H9 (cell line): ENCODE results near the gene CREB5. TPM values are rescaled to one million over a fixed set of nuclear protein-coding genes. Genes with fewer than 3 reads are reported as not detected.

Experiments
- DNase-seq: peaks from one replicate; pipeline ENCODE4 v3.0.0-alpha.2; 2017
- H2AFZ ChIP-seq: one replicate; pipeline ENCODE4 v1.6.1; 2013; ENCODE audit warnings: mild to moderate bottlenecking, low read length, control low read depth, moderate library complexity
- H2AK5ac ChIP-seq: 2 replicates; pipeline ENCODE4 v1.6.1; 2013; ENCODE audit warnings: low read length, control low read depth, mixed read lengths; ENCODE audit not compliant: insufficient read length
- H2BK120ac ChIP-seq: one replicate; pipeline ENCODE4 v1.6.1; 2013; ENCODE audit warnings: low read depth, mild to moderate bottlenecking, low read length, control low read depth, inconsistent platforms; ENCODE audit not compliant: poor library complexity, severe bottlenecking
- H2BK12ac ChIP-seq: 2 replicates; pipeline ENCODE4 v1.6.1; 2013; ENCODE audit warnings: low read length, control low read depth, mixed read lengths, low read depth; ENCODE audit not compliant: insufficient read length
- H2BK15ac ChIP-seq: 2 replicates; pipeline ENCODE4 v1.6.1; 2013; ENCODE audit warnings: low read depth, low read length, control low read depth
- H2BK20ac ChIP-seq: one replicate; pipeline ENCODE4 v1.6.1; 2013; ENCODE audit warnings: low read depth, mild to moderate bottlenecking, low read length, control low read depth, inconsistent platforms; ENCODE audit not compliant: poor library complexity, severe bottlenecking
- H2BK5ac ChIP-seq: 2 replicates; pipeline ENCODE4 v1.6.1; 2013; ENCODE audit warnings: low read length, control low read depth, mixed read lengths; ENCODE audit not compliant: insufficient read length
- H3K14ac ChIP-seq: 2 replicates; pipeline ENCODE4 v1.6.1; 2013; ENCODE audit warnings: low read length, control low read depth; ENCODE audit not compliant: insufficient read depth
- H3K18ac ChIP-seq: 2 replicates; pipeline ENCODE4 v1.6.1; 2013; ENCODE audit warnings: low read depth, mild to moderate bottlenecking, mixed read lengths, low read length, control low read depth; ENCODE audit not compliant: insufficient read length
- H3K23ac ChIP-seq: 2 replicates; pipeline ENCODE4 v1.6.1; 2013; ENCODE audit warnings: low read length, control low read depth, mixed read lengths, low read depth; ENCODE audit not compliant: insufficient read length
- H3K23me2 ChIP-seq: 2 replicates; pipeline ENCODE4 v1.6.1; 2013; ENCODE audit warnings: low read depth, mild to moderate bottlenecking, mixed read lengths, low read length, control low read depth; ENCODE audit not compliant: insufficient read length, poor library complexity, severe bottlenecking
- H3K27ac ChIP-seq: 2 replicates; pipeline ENCODE4 v1.5.1; 2013; ENCODE audit warnings: low read length, control low read depth, mixed read lengths, low read depth; ENCODE audit not compliant: insufficient read length
- H3K27me3 ChIP-seq: 2 replicates; pipeline ENCODE4 v1.6.1; 2013; ENCODE audit warnings: low read length, control low read depth, inconsistent platforms; ENCODE audit not compliant: insufficient read depth
- H3K4ac ChIP-seq: 2 replicates; pipeline ENCODE4 v1.6.1; 2013; ENCODE audit warnings: low read depth, mild to moderate bottlenecking, control low read depth, inconsistent platforms, low read length, moderate library complexity
- H3K4me1 ChIP-seq: 2 replicates; pipeline ENCODE4 v1.6.1; 2013; ENCODE audit warnings: low read length, control low read depth, inconsistent platforms; ENCODE audit not compliant: insufficient read depth
- H3K4me2 ChIP-seq: 2 replicates; pipeline ENCODE4 v1.6.1; 2013; ENCODE audit warnings: low read length, control low read depth, mixed read lengths; ENCODE audit not compliant: insufficient read length, insufficient read depth
- H3K56ac ChIP-seq: 2 replicates; pipeline ENCODE4 v1.6.1; 2013; ENCODE audit warnings: low read depth, mild to moderate bottlenecking, mixed read lengths, low read length, control low read depth; ENCODE audit not compliant: insufficient read length
- H3K79me1 ChIP-seq: 2 replicates; pipeline ENCODE4 v1.6.1; 2013; ENCODE audit warnings: low read depth, mild to moderate bottlenecking, moderate library complexity, low read length, control low read depth, inconsistent platforms; ENCODE audit not compliant: insufficient read depth, poor library complexity, severe bottlenecking
- H3K79me2 ChIP-seq: 2 replicates; pipeline ENCODE4 v1.6.1; 2013; ENCODE audit warnings: low read length, control low read depth, inconsistent platforms; ENCODE audit not compliant: insufficient read depth
- H3K9ac ChIP-seq: 2 replicates; pipeline ENCODE4 v1.6.1; 2013; ENCODE audit warnings: low read length, control low read depth, mixed read lengths; ENCODE audit not compliant: insufficient read length; ENCODE audit errors: extremely low read depth
- H3K9me3 ChIP-seq: one replicate; pipeline ENCODE4 v1.6.1; 2013; ENCODE audit warnings: low read depth, low read length, inconsistent platforms; ENCODE audit not compliant: control insufficient read depth
- H3T11ph ChIP-seq: one replicate; pipeline ENCODE4 v1.6.1; 2013; ENCODE audit warnings: mild to moderate bottlenecking, low read length, control low read depth, inconsistent platforms
- H4K20me1 ChIP-seq: one replicate; pipeline ENCODE4 v1.6.1; 2013; ENCODE audit not compliant: control insufficient read depth, insufficient read length, insufficient read depth
- H4K5ac ChIP-seq: 2 replicates; pipeline ENCODE4 v1.6.1; 2013; ENCODE audit warnings: low read depth, mild to moderate bottlenecking, mixed read lengths, low read length, control low read depth; ENCODE audit not compliant: insufficient read length
- H4K8ac ChIP-seq: replicated peaks from 2 replicates; pipeline ENCODE4 v1.6.1; 2013; ENCODE audit warnings: low read length, control low read depth, mixed read lengths, low read depth; ENCODE audit not compliant: insufficient read length
- H4K91ac ChIP-seq: 2 replicates; pipeline ENCODE4 v1.6.1; 2013; ENCODE audit warnings: low read depth, mild to moderate bottlenecking, moderate library complexity, mixed read lengths, low read length, control low read depth; ENCODE audit not compliant: insufficient read length
- H3K27ac Mint-ChIP-seq, 3 experiments: 2 replicates in 2 of 3; 3 replicates in 1 of 3; pipeline ENCODE4 v1.8.0; 2020 to 2021; ENCODE audit warnings: mixed read lengths in 3 of 3, mild to moderate bottlenecking in 1 of 3, moderate library complexity in 1 of 3
- H3K27me3 Mint-ChIP-seq: 2 replicates; pipeline ENCODE4 v1.8.0; 2021; ENCODE audit warnings: low read depth, mild to moderate bottlenecking, moderate library complexity, mixed read lengths
- H3K36me3 Mint-ChIP-seq, 3 experiments: 2 replicates in 2 of 3; 3 replicates in 1 of 3; pipeline ENCODE4 v1.8.0; 2020 to 2021; ENCODE audit warnings: low read depth in 3 of 3, mixed read lengths in 3 of 3; ENCODE audit not compliant: insufficient read depth in 1 of 3
- H3K4me1 Mint-ChIP-seq, 2 experiments: 2 replicates each; pipeline ENCODE4 v1.8.0; 2020; ENCODE audit warnings: mixed read lengths in 2 of 2
- H3K4me3 Mint-ChIP-seq, 2 experiments: 2 replicates in 1 of 2; 3 replicates in 1 of 2; pipeline ENCODE4 v1.8.0; 2020 to 2021; ENCODE audit warnings: mild to moderate bottlenecking in 2 of 2, mixed read lengths in 2 of 2, moderate library complexity in 1 of 2
- H3K9me3 Mint-ChIP-seq, 2 experiments: 2 replicates in 1 of 2; 3 replicates in 1 of 2; pipeline ENCODE4 v1.8.0; 2020; ENCODE audit warnings: mild to moderate bottlenecking in 2 of 2, mixed read lengths in 2 of 2, moderate library complexity in 1 of 2
- WGBS: extraction: QIAGEN DNeasy Blood & Tissue Kit; methylation state at CpG from one replicate; pipeline ENCODE4 v1.1.7; 2013; ENCODE audit warnings: missing lambda C conversion rate, low lambda C conversion rate, mixed read lengths; ENCODE audit not compliant: insufficient read length; ENCODE audit errors: extremely low coverage; 5-methylcytosine and 5-hydroxymethylcytosine counted together
- total RNA-seq: library from RNA; stranded (reverse); gene quantifications from 2 replicates; pipeline ENCODE4 v1.2.1, GENCODE V29; 2021
- TF ChIP-seq, protein P1 (sequence below): fragments of 200-600 bp; sonication (generic); conservative IDR thresholded peaks from 3 replicates; pipeline ENCODE4 v1.8.0; 2021; ENCODE audit warnings: antibody characterized with exemption, mild to moderate bottlenecking

Gene CREB5
- total RNA-seq, 1 experiment from 2014 or later: 4.0 TPM

DNA sequence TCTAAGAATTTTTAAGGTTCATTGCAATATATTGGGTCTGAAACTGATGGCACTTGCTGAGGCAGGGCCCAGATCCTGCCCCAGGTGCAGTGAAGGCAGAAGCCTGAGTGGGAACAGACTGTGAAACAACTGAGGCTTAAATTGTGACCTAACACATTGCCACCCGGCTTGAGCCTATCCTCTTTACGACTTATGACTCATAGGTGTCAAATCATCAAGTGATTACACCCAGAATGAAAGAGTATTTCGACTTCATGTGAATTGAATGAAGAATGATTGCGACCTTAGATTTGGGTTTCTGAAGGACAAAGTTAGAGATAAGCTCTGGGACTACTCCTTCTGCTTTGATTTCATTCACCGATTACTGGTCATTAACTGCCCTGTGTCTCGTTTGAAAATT, 200.9 kb downstream of the CREB5 start:
- Histone ChIP-seq H3T11ph (no peak overlapping the region), H3K23me2 (no peaks in the 10 kb centered on the region), H3K79me2 (no peaks in the 10 kb centered on the region; the same call in 1 of the 2 replicates), H3K27me3 (no peaks in the 10 kb centered on the region), H3K56ac (no peak overlapping the region), H3K4me2 (no peak overlapping the region), H4K20me1 (no peaks in the 10 kb centered on the region), H2AK5ac (no peak overlapping the region), H3K4me1 (no peaks in the 10 kb centered on the region), H3K27ac (no peak overlapping the region), H3K9me3 (no peaks in the 10 kb centered on the region), H2BK20ac (no peak overlapping the region), H4K8ac (no peak overlapping the region), H3K4ac (no peak overlapping the region), H2BK12ac (no peak overlapping the region), H3K14ac (no peak overlapping the region), H2BK15ac (no peak overlapping the region), H4K91ac (no peak overlapping the region), H3K18ac (no peak overlapping the region), H3K23ac (no peak overlapping the region), H2BK120ac (no peak overlapping the region), H4K5ac (no peak overlapping the region), H3K79me1 (no peaks in the 10 kb centered on the region), H2AFZ (no peak overlapping the region), H2BK5ac (no peak overlapping the region), H3K9ac (no peak overlapping the region)
- H3K36me3 Mint-ChIP-seq: no peaks in the 10 kb centered on the region
- H3K4me3 Mint-ChIP-seq: no peak overlapping the region
- no peaks in the 10 kb centered on the region for H3K27me3 Mint-ChIP-seq
- DNase-seq: no peak
- no peak overlapping the region; a peak in 1 of 7 replicates for H3K27ac Mint-ChIP-seq
- TF ChIP-seq, protein P1, sequence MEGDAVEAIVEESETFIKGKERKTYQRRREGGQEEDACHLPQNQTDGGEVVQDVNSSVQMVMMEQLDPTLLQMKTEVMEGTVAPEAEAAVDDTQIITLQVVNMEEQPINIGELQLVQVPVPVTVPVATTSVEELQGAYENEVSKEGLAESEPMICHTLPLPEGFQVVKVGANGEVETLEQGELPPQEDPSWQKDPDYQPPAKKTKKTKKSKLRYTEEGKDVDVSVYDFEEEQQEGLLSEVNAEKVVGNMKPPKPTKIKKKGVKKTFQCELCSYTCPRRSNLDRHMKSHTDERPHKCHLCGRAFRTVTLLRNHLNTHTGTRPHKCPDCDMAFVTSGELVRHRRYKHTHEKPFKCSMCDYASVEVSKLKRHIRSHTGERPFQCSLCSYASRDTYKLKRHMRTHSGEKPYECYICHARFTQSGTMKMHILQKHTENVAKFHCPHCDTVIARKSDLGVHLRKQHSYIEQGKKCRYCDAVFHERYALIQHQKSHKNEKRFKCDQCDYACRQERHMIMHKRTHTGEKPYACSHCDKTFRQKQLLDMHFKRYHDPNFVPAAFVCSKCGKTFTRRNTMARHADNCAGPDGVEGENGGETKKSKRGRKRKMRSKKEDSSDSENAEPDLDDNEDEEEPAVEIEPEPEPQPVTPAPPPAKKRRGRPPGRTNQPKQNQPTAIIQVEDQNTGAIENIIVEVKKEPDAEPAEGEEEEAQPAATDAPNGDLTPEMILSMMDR: no peak
- H3K4me1 Mint-ChIP-seq: no peaks in the 10 kb centered on the region; a peak in 1 of 4 replicates
- no peaks in the 10 kb centered on the region for H3K9me3 Mint-ChIP-seq
- WGBS: no CpG with 5 or more reads among the region's 6 CpGs
